M059J (cell line): ENCODE data around the gene WRAP53. TPM values are rescaled to one million over a fixed set of nuclear protein-coding genes. Genes with fewer than 3 reads are reported as not detected.

Experiments used
- DNase-seq: peaks from one replicate; pipeline ENCODE4 v3.0.0-alpha.2; 2012; ENCODE audit warnings: low read depth
- total RNA-seq: library from RNA; depleted of rRNA; stranded (reverse); fragments of >200 nt; shearing (Covaris generic); gene quantifications from 2 replicates; pipeline ENCODE4 v1.2.3, GENCODE V29; 2014

WRAP53 gene
- total RNA-seq, 1 experiment from 2014 or later: 20.3 TPM

DNA sequence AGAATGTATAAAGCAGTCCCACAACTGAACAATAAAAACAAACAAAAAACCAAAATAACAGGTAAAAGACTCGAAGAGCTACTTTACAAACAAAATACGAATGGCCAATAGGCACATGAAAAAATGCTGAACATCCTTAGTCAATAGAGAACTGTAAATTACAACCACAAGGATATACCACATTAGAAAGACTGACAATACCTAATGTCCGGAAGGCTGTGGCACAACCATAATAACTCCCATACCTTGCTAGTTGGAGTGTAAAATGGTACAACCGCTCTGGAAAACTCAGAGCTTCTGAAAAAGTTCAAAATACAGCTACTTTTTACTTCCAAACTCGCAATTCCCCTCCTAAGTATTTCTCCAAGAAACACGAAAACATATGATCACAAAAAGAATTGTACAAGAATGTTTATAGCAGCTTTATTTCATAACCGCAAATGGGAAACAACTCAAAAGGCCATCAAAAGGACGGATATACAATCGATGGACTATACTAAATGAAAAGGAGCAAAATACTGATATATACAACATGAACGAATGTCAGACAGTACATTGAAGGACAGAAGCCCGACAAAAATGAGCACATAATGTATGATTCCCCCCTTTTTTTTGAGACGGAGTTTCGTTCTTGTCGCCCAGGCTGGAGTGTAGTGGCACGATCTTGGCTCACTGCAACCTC lies 3.3 kb upstream of the WRAP53 start:
- no peak for DNase-seq

DNA sequence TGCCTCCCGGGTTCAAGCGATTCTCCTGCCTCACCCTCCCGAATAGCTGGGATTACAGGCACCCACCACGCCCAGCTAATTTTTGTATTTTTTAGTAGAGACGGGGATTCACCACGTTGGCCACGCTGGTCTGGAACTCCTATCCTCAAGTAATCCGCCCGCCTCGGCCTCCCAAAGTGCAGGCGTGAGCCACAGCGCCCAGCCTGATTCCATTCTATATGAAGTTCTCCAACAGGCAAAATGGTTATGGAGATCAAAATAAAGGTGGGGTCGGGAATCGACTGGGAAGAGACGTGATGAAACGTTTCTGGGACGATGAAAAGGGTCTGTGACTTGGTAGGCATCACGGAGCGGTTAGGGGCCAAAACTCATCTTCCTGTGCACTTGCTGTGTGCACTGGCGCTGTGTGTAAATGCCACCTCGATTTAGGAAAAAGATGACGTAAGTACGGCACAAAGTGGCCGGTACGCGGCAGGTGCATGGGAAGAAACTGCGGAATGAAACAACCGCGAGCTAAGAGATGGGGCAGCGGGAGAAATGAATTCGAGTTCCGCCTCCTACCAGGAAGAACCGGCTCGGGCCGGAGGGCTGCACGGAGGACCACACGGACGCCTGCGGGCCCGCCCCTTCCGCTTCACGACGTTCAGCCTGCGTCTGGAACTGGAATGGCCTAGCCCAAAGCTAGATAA lies 2.6 kb upstream of the WRAP53 start:
- DNase-seq: peak; percentile 89

DNA sequence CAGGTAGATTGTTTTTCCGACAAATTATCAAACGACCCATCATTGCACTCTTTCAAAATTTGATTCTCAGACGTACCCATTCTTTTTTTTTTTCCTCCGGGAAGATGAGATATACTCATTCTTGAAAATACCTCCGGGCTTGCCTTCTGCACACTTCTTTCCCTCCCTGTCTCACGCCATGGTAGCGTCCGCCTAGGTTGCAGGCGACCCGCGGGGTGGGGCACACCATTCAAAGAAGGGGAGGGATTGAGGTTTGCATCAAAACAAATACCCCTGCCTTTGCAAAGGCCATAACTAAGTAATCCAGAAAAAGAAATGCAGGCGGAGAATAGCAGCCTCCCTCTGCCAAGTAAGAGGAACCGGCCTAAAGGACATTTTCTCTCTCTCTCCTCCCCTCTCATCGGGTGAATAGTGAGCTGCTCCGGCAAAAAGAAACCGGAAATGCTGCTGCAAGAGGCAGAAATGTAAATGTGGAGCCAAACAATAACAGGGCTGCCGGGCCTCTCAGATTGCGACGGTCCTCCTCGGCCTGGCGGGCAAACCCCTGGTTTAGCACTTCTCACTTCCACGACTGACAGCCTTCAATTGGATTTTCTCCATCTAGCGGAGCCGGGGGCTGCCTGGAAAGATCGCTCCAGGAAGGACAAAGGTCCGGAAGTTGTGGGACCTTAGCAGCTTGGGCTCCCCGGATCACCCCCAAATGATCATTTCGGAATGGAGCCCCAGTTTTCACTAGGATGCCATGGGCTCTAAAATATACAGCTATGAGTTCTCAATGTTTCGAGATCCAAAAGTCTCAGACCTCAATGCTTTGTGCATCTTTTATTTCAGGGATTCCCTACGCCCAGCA lies 1.8 kb upstream of the WRAP53 start:
- DNase-seq: peak; percentile 77

DNA sequence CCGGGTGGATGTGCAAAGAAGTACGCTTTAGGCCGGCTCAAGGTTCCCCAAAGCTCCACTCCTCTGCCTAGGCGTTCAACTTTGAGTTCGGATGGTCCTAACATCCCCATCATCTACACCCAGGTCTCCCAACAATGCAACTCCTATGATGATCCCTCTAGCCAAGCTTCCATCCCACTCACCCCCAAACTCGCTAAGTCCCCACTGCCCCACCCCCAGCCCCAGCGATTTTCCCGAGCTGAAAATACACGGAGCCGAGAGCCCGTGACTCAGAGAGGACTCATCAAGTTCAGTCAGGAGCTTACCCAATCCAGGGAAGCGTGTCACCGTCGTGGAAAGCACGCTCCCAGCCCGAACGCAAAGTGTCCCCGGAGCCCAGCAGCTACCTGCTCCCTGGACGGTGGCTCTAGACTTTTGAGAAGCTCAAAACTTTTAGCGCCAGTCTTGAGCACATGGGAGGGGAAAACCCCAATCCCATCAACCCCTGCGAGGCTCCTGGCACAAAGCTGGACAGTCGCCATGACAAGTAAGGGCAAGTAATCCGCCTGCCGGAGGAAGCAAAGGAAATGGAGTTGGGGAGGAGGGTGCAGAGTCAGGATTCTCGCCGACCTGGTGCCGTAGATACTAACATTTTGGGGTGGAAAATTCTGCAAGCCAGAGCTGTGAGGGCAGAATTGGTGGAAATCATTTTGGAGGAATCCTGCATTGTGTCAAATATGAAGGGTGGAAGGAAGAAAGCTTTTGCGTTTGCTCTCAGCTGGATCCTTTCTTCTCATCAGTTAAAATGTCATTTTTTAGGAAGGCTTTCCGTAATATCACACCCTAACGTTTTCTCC lies 987 bp upstream of the WRAP53 start, which contains the start of gene TP53:
TP53 (minus strand) TSS at position 419 of the 836 bp plus-strand sequence. CDS start 10,896 bp downstream, outside the sequence.
- peak; percentile 93 for DNase-seq

DNA sequence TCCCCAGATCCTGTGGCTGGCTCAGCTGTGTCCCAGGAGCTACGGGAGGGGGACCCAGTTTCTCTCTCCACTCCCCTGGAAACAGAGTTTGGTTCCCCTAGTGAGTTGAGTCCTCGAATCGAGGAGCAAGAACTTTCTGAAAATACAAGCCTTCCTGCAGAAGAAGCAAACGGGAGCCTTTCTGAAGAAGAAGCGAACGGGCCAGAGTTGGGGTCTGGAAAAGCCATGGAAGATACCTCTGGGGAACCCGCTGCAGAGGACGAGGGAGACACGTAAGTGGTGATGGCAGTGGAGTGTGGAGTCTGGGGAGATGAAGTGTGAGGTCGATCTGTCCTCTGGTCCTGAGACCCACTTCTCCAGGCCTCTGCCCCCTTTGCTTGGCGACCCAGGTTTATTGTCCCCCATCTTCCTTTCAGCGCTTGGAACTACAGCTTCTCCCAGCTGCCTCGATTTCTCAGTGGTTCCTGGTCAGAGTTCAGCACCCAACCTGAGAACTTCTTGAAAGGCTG lies 585 bp downstream of the WRAP53 start:
- no peak for DNase-seq

DNA sequence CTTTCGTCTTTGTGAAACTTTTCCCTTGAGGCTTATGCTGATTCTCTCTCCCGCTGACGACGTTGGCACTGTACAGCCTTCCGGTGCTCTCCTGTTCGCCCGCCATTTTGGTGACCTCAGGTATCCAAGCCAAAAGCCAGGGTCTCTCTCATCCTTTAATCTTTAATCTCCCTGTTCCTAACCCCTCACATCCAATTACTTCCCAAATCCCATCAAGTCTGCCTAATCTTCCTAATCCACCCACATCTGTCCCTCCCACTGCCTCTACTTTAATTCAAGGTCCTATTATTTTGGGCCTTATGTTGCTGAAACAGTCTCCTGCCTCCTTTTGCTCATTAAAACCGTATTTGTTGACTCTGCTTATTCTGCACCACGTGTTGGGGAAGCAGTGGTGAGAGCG lies 7.3 kb downstream of the WRAP53 start:
- no peak for DNase-seq

DNA sequence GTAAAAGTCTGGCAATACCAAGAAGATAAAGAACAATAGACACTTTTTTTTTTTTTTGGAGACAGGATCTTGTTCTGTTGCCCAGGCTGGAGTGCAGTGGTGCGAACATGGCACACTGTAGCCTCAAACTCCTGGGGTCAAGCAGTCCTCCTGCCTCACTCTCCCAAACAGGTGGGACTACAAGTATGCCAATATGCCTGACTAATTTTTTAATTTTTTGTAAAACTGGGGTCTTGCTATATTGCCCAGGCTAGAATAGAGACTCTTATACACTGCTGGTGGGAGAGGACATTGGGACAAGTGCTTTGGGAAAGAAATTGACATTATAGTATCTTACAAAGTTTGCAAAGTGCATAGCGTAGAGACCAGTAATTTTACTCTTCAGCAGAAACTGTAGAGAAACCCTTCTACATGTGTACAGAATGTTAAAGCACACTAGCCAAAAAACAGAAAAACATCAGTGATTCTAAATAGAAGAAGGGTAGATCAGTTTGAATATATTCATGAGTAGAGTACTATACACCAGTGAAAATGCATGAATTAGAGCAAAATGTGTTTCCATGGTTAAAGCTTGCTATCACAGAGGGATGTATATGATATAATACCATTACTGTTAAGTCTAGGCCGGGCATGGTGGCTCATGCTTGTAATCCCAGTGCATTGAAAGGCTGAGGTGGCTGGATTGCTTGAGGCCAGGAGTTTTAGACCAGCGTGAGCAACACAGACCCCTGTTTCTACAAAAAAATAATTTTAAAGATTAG lies 9.7 kb downstream of the WRAP53 start:
- DNase-seq: no peak

DNA sequence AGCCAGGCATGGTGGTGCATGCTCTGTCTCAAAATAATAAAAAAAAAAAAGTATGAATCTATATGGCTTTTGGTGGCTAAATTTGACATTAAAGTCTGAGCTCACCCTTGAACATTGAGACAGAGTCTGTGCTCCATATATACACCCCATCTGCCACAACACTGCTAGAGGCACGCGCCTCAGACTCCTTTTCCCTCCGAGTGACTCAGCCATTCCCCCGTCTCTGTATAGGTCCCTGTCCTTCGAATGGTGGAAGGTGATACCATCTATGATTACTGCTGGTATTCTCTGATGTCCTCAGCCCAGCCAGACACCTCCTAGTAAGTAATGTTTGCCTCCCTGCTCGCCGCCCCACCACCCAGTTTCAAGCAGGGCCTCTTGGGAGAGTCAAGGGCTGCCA lies 12.2 kb downstream of the WRAP53 start:
- no peak for DNase-seq

DNA sequence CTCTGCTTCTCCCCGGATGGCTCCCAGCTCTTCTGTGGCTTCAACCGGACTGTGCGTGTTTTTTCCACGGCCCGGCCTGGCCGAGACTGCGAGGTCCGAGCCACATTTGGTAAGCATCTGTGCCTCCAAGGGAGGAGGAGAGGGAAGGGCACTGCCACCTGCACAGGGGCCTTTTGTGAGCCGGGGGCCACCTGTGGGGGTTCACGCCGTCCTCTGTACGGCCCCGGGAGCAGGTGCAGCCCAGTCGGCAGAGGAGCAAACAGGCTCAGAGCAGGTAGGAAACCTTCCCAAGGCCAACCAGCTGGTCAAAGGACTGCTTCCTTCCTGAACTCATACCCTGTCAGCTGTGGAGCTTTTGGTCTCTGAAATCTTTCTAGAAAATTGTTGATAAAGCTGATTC lies 13.4 kb downstream of the WRAP53 start:
- DNase-seq: no peak

DNA sequence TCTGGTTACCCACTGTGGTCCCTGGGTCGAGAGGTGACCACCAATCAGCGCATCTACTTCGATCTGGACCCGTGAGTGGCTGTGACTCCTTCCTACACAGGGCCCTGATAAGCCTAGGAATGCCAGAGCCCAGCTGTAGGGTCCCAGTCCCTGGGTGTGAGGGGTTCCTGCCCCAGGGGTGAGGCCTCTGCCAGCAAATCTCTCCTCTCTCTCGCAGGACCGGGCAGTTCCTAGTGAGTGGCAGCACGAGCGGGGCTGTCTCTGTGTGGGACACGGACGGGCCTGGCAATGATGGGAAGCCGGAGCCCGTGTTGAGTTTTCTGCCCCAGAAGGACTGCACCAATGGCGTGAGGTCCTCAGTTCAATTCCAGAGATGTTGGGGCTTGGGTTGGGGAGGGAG lies 14.5 kb downstream of the WRAP53 start:
- DNase-seq: no peak

DNA sequence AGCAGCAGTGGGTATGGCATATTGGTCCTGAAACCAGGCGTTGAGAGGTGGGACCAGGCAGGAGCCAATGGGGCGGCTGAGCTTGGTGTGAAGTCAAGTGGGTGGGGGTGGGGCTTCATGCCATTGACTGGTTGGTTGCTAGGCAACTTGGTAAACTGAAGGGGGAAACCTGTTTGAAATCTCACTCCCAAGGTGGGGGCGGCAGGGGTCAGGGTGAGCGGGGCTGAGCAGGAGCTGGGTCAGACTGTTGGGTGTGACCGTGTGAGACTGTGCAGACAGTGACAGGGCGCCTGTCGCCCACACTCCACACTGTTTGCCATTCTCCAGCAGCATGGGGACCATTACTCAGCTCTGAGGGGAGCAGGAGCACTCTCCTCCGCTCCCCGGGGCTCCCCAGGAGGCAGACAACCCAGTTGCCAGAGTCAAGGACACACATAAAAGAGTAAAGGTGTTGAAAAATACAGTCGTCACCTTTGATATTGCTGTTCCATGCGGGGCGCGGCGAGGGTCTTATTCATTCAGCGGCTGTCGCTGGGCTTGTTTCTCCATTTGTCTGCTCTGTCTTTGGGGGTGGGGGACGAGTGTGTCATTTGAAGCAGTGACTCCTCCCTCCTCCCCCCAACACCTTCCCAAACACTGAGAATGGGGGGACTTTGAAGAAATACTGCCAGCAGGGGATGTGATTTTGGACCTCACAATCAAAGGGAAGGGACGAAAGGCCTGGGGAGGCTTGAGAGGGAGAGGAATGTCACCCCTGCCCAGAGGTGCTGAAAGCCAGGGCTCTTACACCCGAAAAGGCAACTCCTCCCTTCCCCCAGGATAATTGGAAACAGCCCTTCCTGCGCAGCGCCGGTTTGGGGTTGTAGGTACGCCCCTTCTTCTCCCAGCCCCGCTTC lies 15.6 kb downstream of the WRAP53 start:
- peak; percentile 48 for DNase-seq

DNA sequence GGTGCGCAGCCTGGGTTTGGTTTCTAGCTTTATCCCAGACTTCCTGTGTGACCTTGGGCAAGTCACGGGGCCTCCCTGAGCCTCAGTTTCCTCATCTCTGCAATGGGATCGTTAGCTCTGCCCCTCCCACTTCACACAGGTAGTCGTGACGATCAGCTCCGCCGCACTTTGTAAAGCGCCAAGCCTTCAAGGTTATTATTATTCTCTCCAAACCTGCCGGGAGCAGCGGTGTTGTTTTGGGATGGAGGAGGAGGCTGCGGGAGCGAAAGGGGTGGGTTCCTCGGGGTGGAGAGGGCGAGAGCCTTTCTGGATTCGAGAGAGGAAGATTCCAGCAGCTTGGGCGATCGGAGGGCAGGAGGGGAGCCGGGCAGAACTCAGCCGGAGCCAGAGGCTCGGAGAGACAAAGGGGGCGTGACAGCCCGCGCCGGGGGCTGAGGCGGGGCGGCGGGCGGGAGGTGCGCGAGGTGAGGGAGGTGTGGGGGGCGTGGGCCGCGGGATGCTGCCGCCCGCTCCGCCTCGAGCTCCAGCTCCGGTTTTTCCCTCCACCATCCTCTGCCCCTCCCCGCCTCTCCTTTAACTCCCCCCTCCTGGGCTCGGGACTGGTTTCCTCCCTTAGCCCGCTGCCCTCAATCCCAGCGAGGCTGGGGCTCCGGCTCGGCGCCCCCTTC lies 16.5 kb downstream of the WRAP53 start, which contains the start of gene EFNB3:
EFNB3 (plus strand) TSS at position 602 of the 668 bp plus-strand sequence. CDS start 397 bp downstream, outside the sequence.
- DNase-seq: no peak

DNA sequence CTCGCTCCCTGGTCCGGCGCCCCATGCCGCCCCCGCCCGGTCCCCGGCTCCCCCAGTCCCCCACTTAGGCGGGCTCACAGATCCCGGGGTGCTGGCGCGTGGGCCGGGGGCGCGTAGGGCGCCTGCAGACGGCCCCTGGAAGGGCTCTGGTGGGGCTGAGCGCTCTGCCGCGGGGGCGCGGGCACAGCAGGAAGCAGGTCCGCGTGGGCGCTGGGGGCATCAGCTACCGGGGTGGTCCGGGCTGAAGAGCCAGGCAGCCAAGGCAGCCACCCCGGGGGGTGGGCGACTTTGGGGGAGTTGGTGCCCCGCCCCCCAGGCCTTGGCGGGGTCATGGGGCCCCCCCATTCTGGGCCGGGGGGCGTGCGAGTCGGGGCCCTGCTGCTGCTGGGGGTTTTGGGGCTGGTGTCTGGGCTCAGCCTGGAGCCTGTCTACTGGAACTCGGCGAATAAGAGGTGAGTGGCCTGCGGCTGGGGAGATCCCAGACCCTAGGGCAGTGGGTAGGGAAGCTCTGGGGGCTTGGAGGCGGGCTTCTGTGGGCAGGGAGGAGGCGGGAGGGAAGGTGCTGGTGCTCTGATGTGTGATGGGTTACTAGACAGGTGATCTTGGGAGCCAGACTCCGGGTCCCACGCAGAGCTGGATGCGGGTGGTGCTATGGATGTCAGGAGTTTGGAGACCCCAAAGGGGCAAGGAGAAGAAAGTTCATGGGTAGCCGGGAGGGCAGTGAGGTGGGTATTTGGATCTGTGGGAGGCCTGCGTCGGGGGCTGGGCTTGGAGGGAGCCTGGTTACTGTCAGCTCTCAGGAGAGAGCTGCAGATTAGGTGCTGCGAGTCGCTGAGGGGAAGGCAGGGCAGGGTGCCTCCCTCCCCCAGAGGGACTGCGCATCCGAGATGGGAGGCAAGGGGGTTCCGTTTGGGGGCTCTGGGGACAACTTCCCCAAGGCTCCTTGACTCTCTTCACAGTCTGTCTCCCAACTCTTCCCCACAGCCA lies 17.3 kb downstream of the WRAP53 start:
- DNase-seq: no peak

DNA sequence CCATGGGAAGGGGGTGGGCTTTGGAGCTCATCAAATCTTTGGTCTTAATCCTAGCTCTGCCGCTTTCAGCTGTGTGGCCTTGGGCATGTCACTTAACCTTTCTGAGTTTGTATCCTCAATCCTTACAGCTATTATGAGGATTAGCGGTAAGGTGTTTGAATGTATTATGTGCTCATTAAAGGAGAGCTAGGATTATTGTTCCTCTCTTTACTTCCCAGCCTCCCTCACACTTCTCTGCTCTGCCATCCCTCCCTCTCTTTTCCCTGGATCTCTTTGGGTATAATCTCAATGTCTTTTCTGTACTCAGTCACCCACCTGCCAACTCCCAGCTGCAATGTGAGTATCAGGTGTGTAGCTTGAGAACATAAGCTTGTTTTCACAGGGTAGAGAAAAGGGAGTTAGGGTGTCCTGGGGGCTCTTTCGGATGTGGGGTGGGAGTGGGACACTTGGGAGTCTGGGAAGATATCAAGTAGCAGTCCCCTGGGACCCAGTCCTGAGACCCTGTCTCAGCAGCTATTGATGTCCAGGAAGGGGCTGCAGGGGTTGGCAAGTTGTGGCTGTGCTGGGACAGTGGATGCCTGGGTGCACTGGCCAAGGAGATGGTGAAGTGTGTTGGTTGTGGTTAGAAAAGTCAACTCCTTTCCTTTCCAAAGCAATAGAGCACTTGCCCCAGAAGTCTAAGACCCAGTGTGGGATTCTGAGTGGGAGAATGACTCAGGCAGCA lies 18.5 kb downstream of the WRAP53 start:
- DNase-seq: no peak

DNA sequence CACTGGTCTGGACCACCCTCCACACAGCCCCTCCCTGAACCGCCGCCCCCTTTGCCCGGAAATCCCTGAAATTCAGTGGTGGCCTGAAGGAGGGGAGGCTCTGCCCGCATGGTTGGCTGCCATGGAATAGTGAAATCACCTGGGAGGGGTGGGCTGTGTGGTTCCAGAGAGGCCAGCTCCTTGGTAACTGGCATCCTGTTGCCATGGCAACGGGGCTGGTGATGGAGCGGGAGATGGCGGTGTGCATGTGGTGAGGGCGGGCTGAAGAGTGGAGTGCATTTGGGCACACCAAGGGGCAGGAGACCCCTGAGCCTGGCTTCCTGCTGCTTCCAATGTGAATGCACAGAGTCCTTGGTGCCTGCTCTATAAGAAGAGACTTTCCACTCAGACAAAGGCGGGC lies 19.2 kb downstream of the WRAP53 start:
- no peak for DNase-seq

DNA sequence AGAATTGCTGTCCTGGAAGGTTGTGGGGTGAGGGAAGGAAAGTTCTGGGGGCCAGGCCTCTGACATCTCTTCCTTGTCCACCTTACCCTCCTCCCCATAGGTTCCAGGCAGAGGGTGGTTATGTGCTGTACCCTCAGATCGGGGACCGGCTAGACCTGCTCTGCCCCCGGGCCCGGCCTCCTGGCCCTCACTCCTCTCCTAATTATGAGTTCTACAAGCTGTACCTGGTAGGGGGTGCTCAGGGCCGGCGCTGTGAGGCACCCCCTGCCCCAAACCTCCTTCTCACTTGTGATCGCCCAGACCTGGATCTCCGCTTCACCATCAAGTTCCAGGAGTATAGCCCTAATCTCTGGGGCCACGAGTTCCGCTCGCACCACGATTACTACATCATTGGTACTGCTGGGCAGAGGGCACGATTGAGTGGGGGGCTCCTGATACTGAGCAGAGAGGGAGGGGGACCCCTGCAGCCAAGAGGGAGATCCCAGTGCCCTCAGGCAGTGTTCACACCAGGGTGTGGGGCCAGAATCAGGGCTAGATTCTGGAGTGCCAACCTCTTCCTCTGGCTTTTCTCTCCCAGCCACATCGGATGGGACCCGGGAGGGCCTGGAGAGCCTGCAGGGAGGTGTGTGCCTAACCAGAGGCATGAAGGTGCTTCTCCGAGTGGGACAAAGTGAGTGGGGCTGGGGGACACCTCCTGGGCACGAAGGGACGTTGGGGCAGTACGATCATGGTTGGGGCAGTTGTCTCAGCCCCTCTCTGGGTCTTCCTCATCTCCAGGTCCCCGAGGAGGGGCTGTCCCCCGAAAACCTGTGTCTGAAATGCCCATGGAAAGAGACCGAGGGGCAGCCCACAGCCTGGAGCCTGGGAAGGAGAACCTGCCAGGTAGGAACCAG lies 19.8 kb downstream of the WRAP53 start:
- no peak for DNase-seq
